SIG-M5 treated with dmso at 0.1 percent for 504 hours (cell line): Measurements from ENCODE around the gene ZDHHC20.

Source experiments
- DNase-seq: peaks from one replicate; lab custom pipeline; 2025; ENCODE audit not compliant: unreplicated experiment; lab: John Stamatoyannopoulos, UW

Gene ZDHHC20

GRCh38 chr13:21362741-21363140, 96.4 kb downstream of the ZDHHC20 start:
- DNase-seq = no peak

DNA sequence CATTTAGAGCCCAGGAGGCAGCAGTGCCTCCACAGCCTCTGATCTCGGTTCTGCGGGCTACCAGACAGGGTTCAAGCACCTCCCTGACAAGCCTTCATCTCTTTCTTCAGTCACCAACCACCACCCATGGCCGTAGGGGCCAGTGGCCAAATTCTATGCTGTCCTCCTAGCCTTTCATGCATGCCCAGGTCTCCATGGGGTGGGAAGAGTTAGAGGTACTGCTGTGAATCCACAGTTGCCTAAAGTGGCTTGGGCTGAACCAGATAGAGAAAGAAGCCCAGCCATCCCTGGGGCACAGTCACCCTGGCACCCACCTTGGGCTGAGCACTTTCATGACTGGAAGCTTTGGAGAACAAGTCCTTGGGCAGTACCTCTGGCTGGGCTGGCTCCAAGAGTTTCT, 97.4 kb downstream of the ZDHHC20 start:
- no peak for DNase-seq

- DNase-seq = no peak
Measured at GRCh38 chr13:21361123-21361522, 98.0 kb downstream of the ZDHHC20 start.

- DNase-seq = no peak
Measured at GRCh38 chr13:21360463-21360862, 98.6 kb downstream of the ZDHHC20 start.

DNA sequence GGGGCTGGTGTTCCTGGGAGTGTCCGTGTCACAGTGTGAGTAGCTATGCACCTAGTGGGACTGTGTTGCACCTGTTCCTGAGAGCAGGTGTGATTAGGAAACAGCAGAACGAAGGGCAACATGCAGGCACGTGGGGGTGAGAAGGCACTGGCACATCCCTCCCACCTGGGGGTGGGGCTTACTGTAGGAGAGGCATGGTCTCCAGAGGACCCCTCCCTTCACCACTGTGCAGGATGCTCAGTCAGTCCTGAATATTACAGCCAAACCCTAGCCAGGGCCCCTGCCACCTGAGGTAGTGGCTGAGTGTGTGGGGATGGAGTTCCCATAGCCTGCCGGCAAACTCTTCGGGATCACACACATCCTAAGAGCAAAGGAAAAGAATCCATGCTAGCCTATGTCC, 99.2 kb downstream of the ZDHHC20 start:
- DNase-seq = no peak

- no peak for DNase-seq
Measured at GRCh38 chr13:21355304-21355703, 103.8 kb downstream of the ZDHHC20 start.

DNA sequence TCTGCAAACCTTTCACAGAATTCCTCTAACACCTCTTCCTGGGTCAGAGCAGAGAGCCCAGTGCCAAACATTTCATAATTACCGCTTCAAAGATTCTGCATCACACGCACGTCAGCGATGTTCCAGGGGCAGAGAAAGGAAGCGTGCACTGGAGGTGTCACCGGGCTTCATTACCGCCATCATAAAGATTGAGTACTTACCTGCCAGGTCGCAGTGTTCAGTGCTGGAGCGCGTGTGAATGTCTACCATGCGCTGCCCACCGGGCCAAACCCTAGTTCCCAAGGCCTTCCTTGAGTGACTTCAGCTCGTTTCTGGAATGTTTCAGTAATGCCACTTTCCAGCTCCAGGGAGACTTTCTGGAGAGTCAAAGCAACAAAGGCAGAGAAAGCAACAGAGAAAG, 104.4 kb downstream of the ZDHHC20 start:
- no peak for DNase-seq

- DNase-seq = peak; percentile 9
Measured at GRCh38 chr13:21348488-21349120, 110.5 kb downstream of the ZDHHC20 start.

- DNase-seq = no peak
Measured at GRCh38 chr13:21347753-21348318, 111.3 kb downstream of the ZDHHC20 start.

- DNase-seq = no peak
Measured at GRCh38 chr13:21344662-21345176, 114.4 kb downstream of the ZDHHC20 start.

DNA sequence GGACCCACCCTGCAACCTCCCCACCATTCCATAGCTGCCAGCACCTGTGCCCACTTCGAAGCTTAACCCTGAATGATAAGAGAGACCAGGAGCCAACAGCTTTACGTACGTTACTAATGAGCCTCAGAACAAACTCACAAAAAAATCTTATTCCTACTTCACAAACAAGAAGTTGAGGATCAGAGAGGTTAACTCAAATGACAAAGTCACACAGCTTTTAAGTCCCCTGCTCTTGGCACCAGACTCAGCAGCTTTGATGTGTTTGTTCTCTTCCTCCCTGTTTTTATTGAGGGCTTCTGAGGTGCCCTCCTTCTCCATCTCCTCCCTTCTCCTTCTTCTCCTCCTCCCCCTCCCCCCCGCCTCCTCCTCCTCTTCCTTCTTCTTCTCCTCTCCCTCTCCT, 115.4 kb downstream of the ZDHHC20 start:
- DNase-seq = no peak

GRCh38 chr13:21342699-21343442, 116.2 kb downstream of the ZDHHC20 start:
- DNase-seq = no peak

DNA sequence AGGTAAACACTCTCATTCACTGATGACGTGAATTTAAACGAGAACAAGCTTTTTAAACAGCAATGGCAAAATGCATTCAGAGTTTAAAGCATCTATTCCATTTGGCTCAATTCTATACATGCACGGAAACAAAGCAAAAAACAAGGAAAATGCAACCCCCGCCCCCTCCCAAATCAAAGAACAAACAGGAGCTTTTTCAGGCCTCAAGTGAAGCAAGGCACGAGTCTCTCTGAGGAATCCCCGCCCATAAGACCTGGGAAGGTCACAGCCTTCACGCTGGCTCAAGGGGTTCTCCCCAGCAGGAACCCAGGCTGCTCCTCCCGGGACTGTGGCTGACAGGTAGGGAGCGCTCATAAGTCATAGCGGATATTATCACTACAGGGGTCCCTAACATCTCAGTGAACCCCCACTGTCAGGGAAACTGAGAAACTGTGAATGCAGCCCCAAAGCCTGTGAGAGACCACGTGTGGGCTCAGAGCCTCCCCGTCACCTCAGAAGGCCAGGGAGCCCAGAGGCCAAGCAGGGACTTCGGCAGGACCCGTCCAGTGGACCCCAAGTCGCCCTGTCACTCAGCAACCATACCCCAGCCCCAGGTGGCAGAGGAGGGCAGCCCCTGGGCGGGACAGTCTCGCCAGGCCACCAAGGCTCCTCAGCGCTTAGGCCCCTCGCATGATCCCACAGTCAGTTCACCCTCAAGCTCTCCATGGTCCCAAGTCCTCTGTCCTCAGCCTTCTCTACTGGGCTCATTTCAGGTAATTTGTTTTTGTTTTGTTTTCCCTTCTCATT, 117.3 kb downstream of the ZDHHC20 start:
- DNase-seq = no peak

- DNase-seq = no peak
Measured at GRCh38 chr13:21338639-21339278, 120.3 kb downstream of the ZDHHC20 start.

- no peak for DNase-seq
Measured at GRCh38 chr13:21338156-21338555, 120.9 kb downstream of the ZDHHC20 start.

- no peak for DNase-seq
Measured at GRCh38 chr13:21336609-21337349, 122.3 kb downstream of the ZDHHC20 start.

DNA sequence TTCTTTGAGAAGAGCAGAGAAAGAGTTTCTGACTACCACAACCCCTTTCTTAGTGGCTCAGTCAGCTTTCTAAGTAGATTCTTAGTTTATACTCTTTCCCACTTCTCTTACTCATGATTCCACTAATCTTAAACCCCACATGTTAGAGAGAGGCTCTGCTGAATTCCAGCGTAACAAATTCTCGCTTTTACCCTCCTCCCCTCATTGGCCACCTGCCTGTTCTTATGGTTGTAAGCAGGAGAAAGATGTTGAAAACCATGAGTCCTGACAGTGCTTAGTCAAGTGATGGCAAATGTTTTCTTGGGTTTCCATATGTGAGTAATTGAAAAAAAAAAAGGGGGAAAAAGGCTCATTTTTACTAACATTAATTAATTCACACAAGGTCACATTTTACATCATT, 125.9 kb downstream of the ZDHHC20 start:
- DNase-seq = no peak

DNA sequence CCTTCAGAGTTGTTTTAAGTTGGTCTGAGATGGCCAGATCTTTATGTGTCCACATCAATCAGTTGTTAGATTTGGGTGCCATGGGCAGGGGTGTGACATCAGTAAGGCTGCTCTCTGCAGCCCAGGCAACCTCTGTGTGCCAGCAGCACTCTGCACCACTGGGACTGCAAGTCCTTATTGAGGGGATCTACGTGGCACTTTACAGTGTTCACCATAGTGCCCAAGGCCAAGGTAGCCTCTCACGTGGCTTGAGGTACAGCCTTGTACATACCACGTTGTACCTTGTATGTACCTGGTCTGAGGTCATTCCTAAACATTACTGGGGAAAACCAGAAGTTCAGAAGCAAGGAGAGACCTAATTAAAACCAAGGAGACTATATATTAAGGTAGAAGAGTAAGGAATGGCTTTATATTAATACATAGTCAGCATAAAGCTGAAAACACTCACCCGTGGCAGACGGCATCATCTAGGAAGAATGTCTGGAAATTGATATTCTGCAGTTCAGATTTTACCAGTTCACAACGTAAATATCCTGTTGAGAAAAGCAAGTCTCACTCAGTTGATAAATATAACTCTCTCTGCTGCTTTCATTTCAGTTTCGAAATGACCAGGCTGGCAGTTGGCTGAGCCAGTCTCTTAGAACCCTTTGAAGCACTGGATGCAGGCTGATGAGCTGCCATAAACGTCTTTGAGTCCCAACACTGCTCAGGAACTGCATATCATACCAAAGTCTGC, 128.8 kb downstream of the ZDHHC20 start:
- DNase-seq = peak; percentile 7

DNA sequence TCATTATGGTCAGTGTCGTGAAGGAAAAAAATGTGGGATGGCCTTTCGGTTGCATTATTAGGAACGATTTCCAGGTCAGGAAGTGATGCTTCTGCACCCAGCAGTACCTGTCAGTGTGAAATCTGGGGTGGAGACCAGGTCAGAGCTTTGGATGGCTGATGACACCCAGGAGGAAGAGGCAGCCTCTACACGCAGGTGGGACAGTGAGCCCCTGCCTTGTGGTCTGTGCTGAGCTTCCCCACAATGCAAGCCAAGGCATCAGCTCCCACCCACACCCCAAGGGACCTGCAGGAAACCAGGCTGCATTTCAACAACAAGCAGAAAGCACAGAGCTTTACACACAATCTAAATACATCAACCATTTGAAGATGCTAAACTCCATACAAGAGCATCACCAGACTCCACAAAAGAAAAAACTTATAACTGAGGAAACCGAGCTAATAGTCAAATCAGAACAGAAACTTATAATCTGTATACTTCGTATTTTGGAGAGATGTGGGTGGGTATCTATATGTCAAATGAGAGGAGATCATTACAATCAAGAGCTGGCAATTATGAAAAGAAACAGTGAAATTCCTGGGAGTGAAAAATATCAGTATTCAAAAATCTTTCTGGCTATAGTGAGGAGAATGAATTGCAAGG, 130.1 kb downstream of the ZDHHC20 start:
- no peak for DNase-seq
